Neuron (in vitro differentiated cells): ENCODE results near the gene RHO.
"Not testable (repeated sequence)": the region's sequence is repeated elsewhere in the genome, so short reads cannot be mapped to it uniquely, and the experiment has no call there.

Experiments
- H2AFZ ChIP-seq: one replicate; pipeline ENCODE4 v1.6.1; 2013; ENCODE audit warnings: low read depth, mild to moderate bottlenecking, inconsistent platforms, low read length, moderate library complexity
- H3K27me3 ChIP-seq: one replicate; pipeline ENCODE4 v1.6.1; 2013; ENCODE audit warnings: low read length; ENCODE audit not compliant: insufficient read depth
- H3K36me3 ChIP-seq: one replicate; pipeline ENCODE4 v1.6.1; 2013; ENCODE audit warnings: low read length; ENCODE audit not compliant: insufficient read depth
- H3K4me1 ChIP-seq: one replicate; pipeline ENCODE4 v1.6.1; 2013; ENCODE audit warnings: low read length; ENCODE audit not compliant: insufficient read depth
- H3K4me3 ChIP-seq: 2 replicates; pipeline ENCODE4 v1.5.1; 2013; ENCODE audit warnings: mild to moderate bottlenecking, low read length, moderate library complexity
- H3K9me3 ChIP-seq: one replicate; pipeline ENCODE4 v1.6.1; 2013; ENCODE audit warnings: low read length

Gene RHO

DNA sequence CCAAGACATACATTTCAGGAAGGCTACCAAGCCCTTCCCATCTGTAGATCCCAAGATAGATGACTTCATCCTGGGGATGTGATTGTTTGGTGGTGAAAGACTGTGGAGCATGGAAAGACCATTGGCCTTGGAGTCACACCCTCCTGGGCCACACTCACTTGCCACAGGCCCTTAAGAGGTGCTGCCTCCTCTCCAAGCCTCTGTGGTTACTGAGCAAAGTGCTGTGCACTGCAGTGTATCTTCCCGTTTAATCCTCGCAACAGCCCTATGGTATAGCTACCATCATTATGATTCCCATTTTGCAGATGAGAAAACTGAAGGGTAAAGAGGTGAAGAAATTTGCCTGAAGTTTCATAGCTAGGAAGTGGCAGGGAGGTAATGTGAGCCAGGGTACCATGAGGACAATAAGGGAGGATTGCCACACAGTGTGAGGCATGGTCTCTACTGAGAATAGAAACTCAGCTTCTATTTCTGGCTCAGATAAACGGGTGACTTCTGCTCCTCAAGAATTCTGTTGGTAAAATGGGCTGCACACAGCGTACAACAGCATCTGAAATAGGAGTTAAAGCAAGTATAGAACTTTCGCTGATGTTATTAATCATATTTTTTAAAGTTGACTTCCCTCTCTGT, 23.9 kb upstream of the RHO start:
- no peaks in the 10 kb centered on the region for H3K9me3 ChIP-seq
- peaks cover 75% of the 10 kb centered on the region for H3K36me3 ChIP-seq
- H2AFZ ChIP-seq: no peak overlapping the region
- no peaks in the 10 kb centered on the region for H3K27me3 ChIP-seq
- H3K4me1 ChIP-seq: no peaks in the 10 kb centered on the region
- H3K4me3 ChIP-seq: no peak overlapping the region

GRCh38 chr3:129505341-129505740, 23.1 kb upstream of the RHO start:
- H3K4me1 ChIP-seq: no peaks in the 10 kb centered on the region
- H3K27me3 ChIP-seq: no peaks in the 10 kb centered on the region
- H2AFZ ChIP-seq: no peak overlapping the region
- H3K36me3 ChIP-seq: peaks cover 69% of the 10 kb centered on the region
- H3K4me3 ChIP-seq: no peak overlapping the region
- no peaks in the 10 kb centered on the region for H3K9me3 ChIP-seq

- peaks cover 67% of the 10 kb centered on the region for H3K36me3 ChIP-seq
Measured at GRCh38 chr3:129506231-129506742, 22.2 kb upstream of the RHO start.

DNA sequence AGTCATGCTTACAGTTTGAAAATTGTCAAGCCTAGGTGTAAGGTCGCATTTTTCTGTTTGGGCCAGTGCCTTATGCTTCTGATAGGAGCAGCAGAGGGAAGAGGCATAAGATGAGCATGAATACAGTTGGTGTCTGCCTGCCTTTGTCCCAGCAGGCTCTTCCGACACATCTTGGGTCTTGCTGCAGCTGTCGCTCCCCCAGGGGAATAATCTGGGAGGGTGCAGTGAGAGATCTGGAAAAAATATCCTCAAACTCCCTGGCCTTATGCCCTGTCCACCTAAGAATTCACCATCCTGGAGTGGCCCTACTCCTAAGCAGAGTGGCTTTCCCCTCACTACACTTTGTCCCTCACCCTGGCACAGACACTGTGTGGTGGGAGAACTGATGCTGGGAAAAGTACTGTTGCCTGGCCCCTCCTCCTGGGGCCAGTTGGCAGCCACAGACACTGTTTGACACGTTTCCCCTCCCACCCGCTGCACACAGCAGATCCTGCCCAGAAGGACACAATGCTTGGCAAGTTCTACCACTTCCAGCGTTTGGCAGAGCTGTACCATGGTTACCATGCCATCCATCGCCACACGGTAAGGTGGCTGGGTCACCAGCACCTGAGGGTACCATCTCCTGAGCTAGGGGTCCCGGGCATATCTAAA, 21.1 kb upstream of the RHO start:
- Histone ChIP-seq H2AFZ (no peak overlapping the region), H3K4me1 (no peaks in the 10 kb centered on the region), H3K4me3 (no peak overlapping the region), H3K9me3 (no peaks in the 10 kb centered on the region), H3K36me3 (peaks cover 67% of the 10 kb centered on the region), H3K27me3 (no peaks in the 10 kb centered on the region)

More at GRCh38 chr3:129506231-129506742, 22.2 kb upstream of the RHO start:
- Histone ChIP-seq H2AFZ (no peak overlapping the region), H3K4me1 (no peaks in the 10 kb centered on the region), H3K9me3 (no peaks in the 10 kb centered on the region), H3K4me3 (no peak overlapping the region), H3K27me3 (no peaks in the 10 kb centered on the region)

GRCh38 chr3:129512595-129512994, 15.8 kb upstream of the RHO start:
- no peak overlapping the region for H3K4me3 ChIP-seq
- H3K4me1 ChIP-seq: no peaks in the 10 kb centered on the region
- no peak overlapping the region for H2AFZ ChIP-seq
- no peaks in the 10 kb centered on the region for H3K9me3 ChIP-seq
- no peaks in the 10 kb centered on the region for H3K27me3 ChIP-seq
- peaks cover 47% of the 10 kb centered on the region for H3K36me3 ChIP-seq

GRCh38 chr3:129513705-129514104, 14.7 kb upstream of the RHO start:
- no peak overlapping the region for H2AFZ ChIP-seq
- H3K9me3 ChIP-seq: no peaks in the 10 kb centered on the region
- H3K4me1 ChIP-seq: no peaks in the 10 kb centered on the region
- H3K36me3 ChIP-seq: peaks cover 44% of the 10 kb centered on the region
- no peak overlapping the region for H3K4me3 ChIP-seq
- H3K27me3 ChIP-seq: no peaks in the 10 kb centered on the region

GRCh38 chr3:129514110-129514509, 14.3 kb upstream of the RHO start:
- H3K27me3 ChIP-seq: no peaks in the 10 kb centered on the region
- H3K4me1 ChIP-seq: no peaks in the 10 kb centered on the region
- H3K4me3 ChIP-seq: no peak overlapping the region
- no peak overlapping the region for H2AFZ ChIP-seq
- H3K9me3 ChIP-seq: no peaks in the 10 kb centered on the region
- H3K36me3 ChIP-seq: peaks cover 44% of the 10 kb centered on the region

DNA sequence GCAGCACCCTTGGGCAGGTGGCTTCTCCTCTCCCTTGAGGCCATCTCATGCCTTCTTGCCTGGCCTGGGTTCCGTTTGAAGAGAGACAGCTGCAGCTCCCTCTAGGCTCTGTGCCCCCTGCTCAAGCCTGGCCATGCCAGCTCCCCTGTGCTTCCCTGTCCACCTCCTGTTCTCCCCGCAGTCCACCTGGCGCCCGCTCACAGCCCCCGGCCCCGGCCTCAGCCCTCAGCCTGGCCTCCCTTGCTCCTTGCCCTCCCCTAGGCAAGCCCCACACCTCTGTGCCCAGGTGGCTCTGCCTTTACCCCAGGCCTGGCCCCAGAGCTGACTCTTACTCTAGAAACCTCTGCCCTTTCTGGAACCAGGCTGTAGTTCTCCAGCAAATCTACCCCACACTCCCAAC, 13.9 kb upstream of the RHO start:
- Histone ChIP-seq H3K4me3 (no peak overlapping the region), H3K9me3 (no peaks in the 10 kb centered on the region), H3K27me3 (no peaks in the 10 kb centered on the region), H3K36me3 (peaks cover 46% of the 10 kb centered on the region), H3K4me1 (no peaks in the 10 kb centered on the region), H2AFZ (no peak overlapping the region)

DNA sequence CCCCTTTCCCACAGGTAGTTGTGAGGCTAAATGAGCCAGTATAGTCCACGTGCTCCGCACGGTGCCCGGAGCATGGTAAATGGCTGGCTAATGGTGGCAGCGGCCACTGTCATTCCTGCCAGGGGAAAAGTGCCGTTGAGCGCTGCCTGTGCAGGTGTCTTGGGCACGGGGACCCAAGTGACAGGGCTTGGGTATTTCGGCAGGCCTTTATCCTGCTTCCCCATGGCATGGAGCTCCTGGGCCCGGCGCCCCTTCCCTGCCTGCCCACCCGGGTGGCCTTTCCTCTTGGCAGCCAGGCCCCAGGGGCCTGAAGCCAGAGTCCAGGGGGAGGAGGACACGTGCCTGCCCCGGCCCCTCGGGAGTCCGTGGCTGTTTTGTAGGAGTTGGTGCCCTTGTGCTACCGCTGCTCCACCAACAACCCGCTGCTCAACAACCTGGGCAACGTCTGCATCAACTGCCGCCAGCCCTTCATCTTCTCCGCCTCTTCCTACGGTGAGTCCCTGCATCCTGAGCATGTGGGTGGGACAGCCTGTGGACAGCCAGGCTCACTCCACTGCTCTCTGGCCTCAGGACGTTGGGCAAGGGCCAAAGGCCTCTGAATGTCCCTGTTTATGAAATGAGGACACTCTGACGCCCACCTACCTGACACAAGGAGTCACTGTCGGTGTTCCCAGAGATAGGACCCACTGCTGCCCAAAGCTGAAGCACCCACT, 13.2 kb upstream of the RHO start:
- not testable (repeated sequence) for H3K4me3 ChIP-seq, H3K4me1 ChIP-seq, H2AFZ ChIP-seq, H3K9me3 ChIP-seq, H3K27me3 ChIP-seq
- H3K36me3 ChIP-seq: peaks cover 47% of the 10 kb centered on the region

- not testable (repeated sequence) for H3K4me3 ChIP-seq
Measured at GRCh38 chr3:129515821-129516432, 12.5 kb upstream of the RHO start.

GRCh38 chr3:129517516-129517915, 10.9 kb upstream of the RHO start:
- Histone ChIP-seq H3K36me3 (peaks cover 33% of the 10 kb centered on the region), H3K9me3 (no peaks in the 10 kb centered on the region), H3K4me1 (peaks cover 10% of the 10 kb centered on the region), H2AFZ (no peak overlapping the region), H3K27me3 (no peaks in the 10 kb centered on the region), H3K4me3 (no peak overlapping the region)

More at GRCh38 chr3:129515821-129516432, 12.5 kb upstream of the RHO start:
- not testable (repeated sequence) for H2AFZ ChIP-seq, H3K4me1 ChIP-seq, H3K9me3 ChIP-seq, H3K27me3 ChIP-seq
- peaks cover 44% of the 10 kb centered on the region for H3K36me3 ChIP-seq

GRCh38 chr3:129518038-129518561, 10.3 kb upstream of the RHO start:
- no peak overlapping the region for H2AFZ ChIP-seq
- H3K4me1 ChIP-seq: peaks cover 10% of the 10 kb centered on the region
- no peak overlapping the region for H3K4me3 ChIP-seq
- H3K36me3 ChIP-seq: peaks cover 29% of the 10 kb centered on the region
- H3K9me3 ChIP-seq: no peaks in the 10 kb centered on the region
- no peaks in the 10 kb centered on the region for H3K27me3 ChIP-seq

DNA sequence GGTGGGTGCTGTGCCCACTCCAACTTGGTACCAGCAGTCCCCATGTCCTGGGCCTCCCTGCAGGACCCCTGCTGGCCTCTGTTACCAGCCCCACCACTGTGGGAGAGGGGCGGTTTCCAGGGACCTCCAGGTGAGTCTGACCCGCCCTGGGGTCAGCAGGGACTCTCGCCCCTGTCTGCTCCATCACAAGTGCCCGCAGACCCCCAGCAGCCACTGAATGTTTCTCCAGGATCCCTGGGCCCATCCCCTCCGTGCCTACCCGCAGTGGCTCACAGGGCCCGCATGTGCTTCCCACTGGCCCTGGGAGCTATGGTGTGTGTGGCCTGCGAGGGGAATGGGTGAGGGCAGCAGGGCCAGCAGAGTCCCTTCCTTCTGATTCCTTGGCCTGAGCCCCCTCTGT, 9.9 kb upstream of the RHO start:
- no peak overlapping the region for H3K4me3 ChIP-seq
- no peak overlapping the region for H2AFZ ChIP-seq
- H3K9me3 ChIP-seq: no peaks in the 10 kb centered on the region
- peaks cover 10% of the 10 kb centered on the region for H3K4me1 ChIP-seq
- no peaks in the 10 kb centered on the region for H3K27me3 ChIP-seq
- H3K36me3 ChIP-seq: peaks cover 26% of the 10 kb centered on the region
